Measurements from ENCODE around the gene ASL. TPM values are rescaled to one million over a fixed set of nuclear protein-coding genes. Genes with fewer than 3 reads are reported as not detected.
A peak's percentile ranks its signal among the peaks of the same experiment; 100 is the strongest.
"Not testable (repeated sequence)": the region's sequence is repeated elsewhere in the genome, so short reads cannot be mapped to it uniquely, and the experiment has no call there.

ASL gene
- total RNA-seq, 4 donors from 2014 or later = 48.7 to 130 (median 63.3) TPM

- H3K9me3 ChIP-seq = no peaks in the 10 kb centered on the region
- peaks cover 0 to 47% (median 9%) of the 10 kb centered on the region in 4 donors for H3K4me1 ChIP-seq
- H3K27me3 ChIP-seq = no peaks in the 10 kb centered on the region
- peak overlapping the region in 1 of 4 donors; percentile 13 for H3K27ac ChIP-seq
- H3K4me3 ChIP-seq = no peak overlapping the region
- no peak for DNase-seq (ENCODE audit: low spot score in 2 of 2)
- TF ChIP-seq EP300 (IDR thresholded peaks at IDR 0.05) = no peak
- no peak for TF ChIP-seq POLR2A (IDR thresholded peaks at IDR 0.05)
- TF ChIP-seq, protein P1, sequence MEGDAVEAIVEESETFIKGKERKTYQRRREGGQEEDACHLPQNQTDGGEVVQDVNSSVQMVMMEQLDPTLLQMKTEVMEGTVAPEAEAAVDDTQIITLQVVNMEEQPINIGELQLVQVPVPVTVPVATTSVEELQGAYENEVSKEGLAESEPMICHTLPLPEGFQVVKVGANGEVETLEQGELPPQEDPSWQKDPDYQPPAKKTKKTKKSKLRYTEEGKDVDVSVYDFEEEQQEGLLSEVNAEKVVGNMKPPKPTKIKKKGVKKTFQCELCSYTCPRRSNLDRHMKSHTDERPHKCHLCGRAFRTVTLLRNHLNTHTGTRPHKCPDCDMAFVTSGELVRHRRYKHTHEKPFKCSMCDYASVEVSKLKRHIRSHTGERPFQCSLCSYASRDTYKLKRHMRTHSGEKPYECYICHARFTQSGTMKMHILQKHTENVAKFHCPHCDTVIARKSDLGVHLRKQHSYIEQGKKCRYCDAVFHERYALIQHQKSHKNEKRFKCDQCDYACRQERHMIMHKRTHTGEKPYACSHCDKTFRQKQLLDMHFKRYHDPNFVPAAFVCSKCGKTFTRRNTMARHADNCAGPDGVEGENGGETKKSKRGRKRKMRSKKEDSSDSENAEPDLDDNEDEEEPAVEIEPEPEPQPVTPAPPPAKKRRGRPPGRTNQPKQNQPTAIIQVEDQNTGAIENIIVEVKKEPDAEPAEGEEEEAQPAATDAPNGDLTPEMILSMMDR (IDR thresholded peaks at IDR 0.05) = no peak
- peaks cover 0 to 9% (median 0%) of the 10 kb centered on the region in 3 donors for H3K36me3 ChIP-seq
- 63 to 66% methylated on average over 3 of the region's 3 CpGs for WGBS, 2 donors
Measured at GRCh38 chr7:66118603-66119002, 43.0 kb downstream of the ASL start.

DNA sequence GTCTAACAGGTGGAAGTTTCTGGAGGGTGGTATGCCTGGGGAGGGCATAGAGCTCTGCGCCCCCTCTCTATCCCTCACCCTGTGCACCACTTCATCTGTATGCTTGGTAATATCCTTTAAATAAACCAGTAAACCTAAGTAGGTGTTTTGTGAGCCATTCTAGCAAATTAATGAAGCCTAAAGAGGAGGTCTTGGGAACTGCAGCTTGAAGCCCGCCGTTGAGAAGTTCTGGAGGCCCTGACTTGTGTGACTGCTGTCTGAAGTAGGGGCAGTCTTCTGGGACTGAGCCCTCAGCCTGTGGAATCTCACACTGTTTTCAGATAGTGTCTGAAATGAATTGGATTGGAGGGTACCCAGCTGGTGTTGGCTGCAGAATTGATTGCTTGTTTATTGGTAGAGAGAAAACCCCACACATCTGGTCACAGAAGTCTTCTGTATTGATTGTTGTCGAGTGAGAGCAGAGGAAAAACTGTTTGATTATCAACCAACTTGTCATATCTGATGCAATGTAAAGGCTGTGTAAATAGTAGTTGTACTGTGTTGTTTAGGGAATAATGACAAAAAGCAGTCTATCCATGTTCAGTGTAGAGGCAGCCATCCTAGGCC, 43.7 kb downstream of the ASL start:
- H3K4me1 ChIP-seq = peaks cover 0 to 45% (median 7%) of the 10 kb centered on the region in 4 donors
- no peak for TF ChIP-seq POLR2A (IDR thresholded peaks at IDR 0.05)
- TF ChIP-seq EP300 (IDR thresholded peaks at IDR 0.05) = no peak
- TF ChIP-seq, protein P1 (IDR thresholded peaks at IDR 0.05) = no peak
- H3K27ac ChIP-seq = peak overlapping the region in 1 of 4 donors; percentile 13

GRCh38 chr7:66123175-66123528, 47.5 kb downstream of the ASL start:
- TF ChIP-seq POLR2A (IDR thresholded peaks at IDR 0.05) (no peak), EP300 (IDR thresholded peaks at IDR 0.05) (no peak)
- TF ChIP-seq, protein P1 (IDR thresholded peaks at IDR 0.05) = no peak
- H3K4me3 ChIP-seq = no peak overlapping the region
- H3K9me3 ChIP-seq = no peaks in the 10 kb centered on the region
- WGBS, 2 donors = 94 to 98% methylated on average over 9 of the region's 9 CpGs
- no peak for DNase-seq (ENCODE audit: low spot score in 2 of 2)
- H3K27me3 ChIP-seq = no peaks in the 10 kb centered on the region
- no peak overlapping the region for H3K27ac ChIP-seq
- H3K36me3 ChIP-seq = peaks cover 0 to 9% (median 0%) of the 10 kb centered on the region in 3 donors
- peaks cover 0 to 45% (median 10%) of the 10 kb centered on the region in 4 donors for H3K4me1 ChIP-seq

More for the DNA sequence above, 43.7 kb downstream of the ASL start:
- DNase-seq (ENCODE audit: low spot score in 2 of 2) = no peak
- Histone ChIP-seq H3K4me3 (no peak overlapping the region), H3K36me3 (peaks cover 0 to 9% (median 0%) of the 10 kb centered on the region in 3 donors), H3K27me3 (no peaks in the 10 kb centered on the region), H3K9me3 (no peaks in the 10 kb centered on the region)
- WGBS, 2 donors = 82 to 83% methylated on average over 4 of the region's 4 CpGs

DNA sequence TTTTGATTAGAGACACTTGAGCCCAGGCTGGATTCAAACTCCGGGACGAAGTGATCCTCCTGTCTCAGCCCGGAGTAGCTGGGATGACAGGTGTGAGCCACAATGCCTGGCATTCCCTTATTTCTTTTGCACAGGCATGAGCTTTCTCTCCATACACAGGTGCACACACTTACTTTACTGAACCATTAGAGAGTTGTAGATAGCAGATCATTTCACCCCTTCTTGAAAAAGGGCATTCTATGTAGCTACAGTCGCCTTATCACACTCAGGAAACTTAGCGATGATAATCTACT, 48.9 kb downstream of the ASL start:
- DNase-seq (ENCODE audit: low spot score in 2 of 2); H3K9me3 ChIP-seq; H3K4me3 ChIP-seq; H3K36me3 ChIP-seq; H3K27me3 ChIP-seq: not testable (repeated sequence)
- 79 to 89% methylated on average over 5 of the region's 5 CpGs for WGBS, 2 donors
- Histone ChIP-seq H3K4me1 (peaks cover 0 to 32% (median 10%) of the 10 kb centered on the region in 4 donors), H3K27ac (peak overlapping the region in 1 of 4 donors; percentile 72)

DNA sequence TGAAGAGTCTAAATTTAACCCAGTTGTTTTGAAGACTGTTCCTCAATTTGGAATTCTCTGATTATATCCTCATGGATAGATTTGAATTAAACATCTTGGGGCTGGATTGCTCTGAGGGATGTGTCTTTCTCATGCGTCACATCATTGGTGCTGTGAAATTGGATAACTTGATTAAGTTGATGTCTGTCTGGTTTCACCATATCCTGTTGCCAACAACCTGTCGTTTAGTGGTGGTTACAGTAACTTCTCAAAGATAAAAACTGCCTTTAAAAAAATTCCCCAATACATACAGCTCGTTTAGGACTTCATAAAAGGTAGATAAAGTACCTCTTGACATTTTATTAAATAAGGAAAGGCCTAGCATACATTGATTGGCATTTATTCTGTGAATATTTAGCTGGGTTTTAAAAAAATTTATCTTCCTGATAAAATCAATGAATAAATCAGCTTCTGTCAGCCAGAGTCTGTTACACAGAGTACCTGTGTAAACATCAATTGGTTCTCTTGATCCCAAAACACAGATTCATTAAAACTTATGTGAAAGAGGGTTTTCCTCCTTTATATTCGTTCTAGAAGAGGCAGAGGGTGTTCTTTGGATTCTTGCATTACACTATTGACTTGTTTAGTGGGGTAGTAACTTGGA, 49.6 kb downstream of the ASL start:
- no peak overlapping the region for H3K4me3 ChIP-seq

DNA sequence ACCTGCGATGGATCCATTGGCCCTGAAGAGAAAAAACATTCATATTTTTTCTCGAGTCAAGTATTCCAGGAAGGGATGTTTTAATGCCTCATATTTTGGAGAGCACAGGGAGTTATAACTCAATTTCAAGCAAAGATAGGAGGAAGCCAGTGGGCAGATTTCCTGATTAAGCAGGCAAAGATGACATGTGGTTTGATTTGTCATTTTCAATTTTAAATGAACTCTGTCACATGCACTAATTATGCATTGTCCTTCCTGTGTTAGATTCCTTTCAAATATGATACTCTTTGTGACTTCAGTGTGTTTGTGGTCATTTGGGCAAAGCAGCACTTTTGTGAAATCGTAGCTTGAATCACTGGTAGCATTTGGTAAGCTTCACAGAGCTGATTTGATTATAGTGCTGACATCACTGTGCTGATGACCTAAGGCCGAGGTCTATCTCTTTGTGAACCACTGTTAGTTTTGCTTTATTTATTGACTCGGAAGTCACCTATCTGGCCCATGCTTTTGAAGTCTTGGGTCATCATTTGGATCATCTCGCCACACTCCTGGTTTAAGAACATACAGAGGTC, 50.2 kb downstream of the ASL start:
- not testable (repeated sequence) for H3K4me3 ChIP-seq; H3K36me3 ChIP-seq; DNase-seq (ENCODE audit: low spot score in 2 of 2); H3K27me3 ChIP-seq; H3K9me3 ChIP-seq
- Histone ChIP-seq H3K4me1 (peaks cover 0 to 30% (median 10%) of the 10 kb centered on the region in 4 donors), H3K27ac (peak overlapping the region in 2 of 4 donors; percentile 11 to 72)
- 62 to 72% methylated on average over 6 of the region's 6 CpGs for WGBS, 2 donors

More for the DNA sequence above, 49.6 kb downstream of the ASL start:
- Histone ChIP-seq H3K9me3 (no peaks in the 10 kb centered on the region), H3K4me1 (peaks cover 0 to 30% (median 10%) of the 10 kb centered on the region in 4 donors), H3K27me3 (no peaks in the 10 kb centered on the region), H3K27ac (peak overlapping the region in 2 of 4 donors; percentile 11 to 72), H3K36me3 (peaks cover 0 to under 1% (median 0%) of the 10 kb centered on the region in 3 donors)
- no peak for DNase-seq (ENCODE audit: low spot score in 2 of 2)
- WGBS, 2 donors = 49 to 55% methylated on average over 4 of the region's 4 CpGs
- no peak for TF ChIP-seq EP300 (IDR thresholded peaks at IDR 0.05)
- TF ChIP-seq, protein P1 (IDR thresholded peaks at IDR 0.05) = no peak
- TF ChIP-seq POLR2A (IDR thresholded peaks at IDR 0.05) = no peak

GRCh38 chr7:66127172-66127571, 51.6 kb downstream of the ASL start:
- peaks cover 0 to 21% (median 0%) of the 10 kb centered on the region in 3 donors for H3K36me3 ChIP-seq
- H3K4me3 ChIP-seq; H3K27ac ChIP-seq; H3K9me3 ChIP-seq; DNase-seq (ENCODE audit: low spot score in 2 of 2); H3K27me3 ChIP-seq: not testable (repeated sequence)
- 83 to 84% methylated on average over 3 of the region's 3 CpGs for WGBS, 2 donors
- peaks cover 0 to 30% (median 10%) of the 10 kb centered on the region in 4 donors for H3K4me1 ChIP-seq
